SK-N-MC (cell line): ENCODE data around the gene CSNK1D.

ENCODE experiments used
- EZH2 ChIP-seq: fragments of 200-600 bp; sonication (generic); IDR thresholded peaks from one replicate; pipeline ENCODE4 v1.6.1; 2017; ENCODE audit warnings: antibody characterized with exemption
- FOXP2 ChIP-seq: optimal IDR thresholded peaks from 2 replicates; pipeline ENCODE3; 2011; ENCODE audit warnings: mild to moderate bottlenecking, moderate library complexity; ENCODE audit not compliant: insufficient read depth; ENCODE audit errors: extremely low read length, control extremely low read depth
- POLR2AphosphoS5 ChIP-seq: IDR thresholded peaks from 2 replicates; pipeline ENCODE4 v1.6.1; 2012; ENCODE audit warnings: mild to moderate bottlenecking, low read depth, low read length, borderline replicate concordance

GRCh38 chr17:82296511-82297279, 23.2 kb upstream of the CSNK1D start:
- no peak for TF ChIP-seq POLR2AphosphoS5
- TF ChIP-seq EZH2 = no peak
- TF ChIP-seq FOXP2 = no peak
